ENCODE measurements around the gene IRF7.

Gene IRF7

DNA sequence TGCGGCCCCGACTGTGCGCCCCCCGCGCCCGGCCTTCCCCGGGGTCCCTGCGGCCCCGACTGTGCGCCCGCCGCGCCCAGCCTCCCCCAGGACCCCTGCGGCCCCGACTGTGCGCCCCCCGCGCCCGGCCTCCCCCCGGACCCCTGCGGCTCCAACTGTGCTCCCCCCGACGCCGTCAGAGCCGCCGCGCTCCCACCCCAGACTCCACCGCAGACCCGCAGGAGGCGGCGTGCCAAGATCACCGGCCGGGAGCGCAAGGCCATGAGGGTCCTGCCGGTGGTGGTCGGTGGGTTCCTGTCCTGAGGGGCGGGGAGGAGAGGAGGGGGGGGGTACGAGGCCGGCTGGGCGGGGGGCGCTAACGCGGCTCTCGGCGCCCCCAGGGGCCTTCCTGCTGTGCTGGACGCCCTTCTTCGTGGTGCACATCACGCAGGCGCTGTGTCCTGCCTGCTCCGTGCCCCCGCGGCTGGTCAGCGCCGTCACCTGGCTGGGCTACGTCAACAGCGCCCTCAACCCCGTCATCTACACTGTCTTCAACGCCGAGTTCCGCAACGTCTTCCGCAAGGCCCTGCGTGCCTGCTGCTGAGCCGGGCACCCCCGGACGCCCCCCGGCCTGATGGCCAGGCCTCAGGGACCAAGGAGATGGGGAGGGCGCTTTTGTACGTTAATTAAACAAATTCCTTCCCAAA lies 24.4 kb upstream of the IRF7 start:
- no peak for DNase-seq

- DNase-seq, result no peak
Measured at GRCh38 chr11:639332-639955, 23.7 kb upstream of the IRF7 start.

DNA sequence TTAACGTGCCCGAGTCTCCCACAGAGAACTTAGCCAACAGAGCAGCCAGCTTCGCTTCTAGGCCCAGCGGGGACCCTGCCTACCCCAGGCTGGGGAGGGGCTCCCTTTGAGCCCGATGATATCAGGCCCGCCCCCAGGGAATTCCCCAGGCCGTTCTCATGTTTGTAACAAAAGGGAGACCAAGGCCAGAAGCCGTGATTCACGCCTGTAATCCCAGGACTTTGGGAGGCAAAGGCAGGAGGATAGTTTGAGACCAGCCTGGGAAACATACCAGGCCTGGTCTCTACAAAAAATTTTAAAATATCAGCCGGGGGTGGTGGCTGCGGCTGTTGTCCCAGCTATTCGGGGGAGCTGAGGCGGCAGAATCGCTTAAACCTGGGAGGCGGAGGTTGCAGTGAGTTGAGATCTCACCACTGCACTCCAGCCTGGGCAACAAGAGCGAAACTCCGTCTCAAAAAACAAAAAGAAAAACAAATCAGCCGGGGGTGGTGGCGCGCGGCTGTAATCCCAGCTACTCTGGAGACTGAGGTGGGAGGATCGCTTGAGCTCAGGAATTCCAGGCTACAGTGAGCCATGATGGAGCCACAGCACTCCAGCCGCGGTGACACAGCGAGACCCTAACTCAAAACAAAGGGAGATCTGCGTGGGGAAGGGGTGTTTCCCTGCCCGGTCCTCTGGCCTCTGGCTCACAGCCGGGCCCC lies 23.0 kb upstream of the IRF7 start:
- DNase-seq, result no peak

- no peak for DNase-seq
Measured at GRCh38 chr11:637593-638521, 22.1 kb upstream of the IRF7 start.

GRCh38 chr11:637333-637592 lies 21.5 kb upstream of the IRF7 start:
- no peak for DNase-seq

DNA sequence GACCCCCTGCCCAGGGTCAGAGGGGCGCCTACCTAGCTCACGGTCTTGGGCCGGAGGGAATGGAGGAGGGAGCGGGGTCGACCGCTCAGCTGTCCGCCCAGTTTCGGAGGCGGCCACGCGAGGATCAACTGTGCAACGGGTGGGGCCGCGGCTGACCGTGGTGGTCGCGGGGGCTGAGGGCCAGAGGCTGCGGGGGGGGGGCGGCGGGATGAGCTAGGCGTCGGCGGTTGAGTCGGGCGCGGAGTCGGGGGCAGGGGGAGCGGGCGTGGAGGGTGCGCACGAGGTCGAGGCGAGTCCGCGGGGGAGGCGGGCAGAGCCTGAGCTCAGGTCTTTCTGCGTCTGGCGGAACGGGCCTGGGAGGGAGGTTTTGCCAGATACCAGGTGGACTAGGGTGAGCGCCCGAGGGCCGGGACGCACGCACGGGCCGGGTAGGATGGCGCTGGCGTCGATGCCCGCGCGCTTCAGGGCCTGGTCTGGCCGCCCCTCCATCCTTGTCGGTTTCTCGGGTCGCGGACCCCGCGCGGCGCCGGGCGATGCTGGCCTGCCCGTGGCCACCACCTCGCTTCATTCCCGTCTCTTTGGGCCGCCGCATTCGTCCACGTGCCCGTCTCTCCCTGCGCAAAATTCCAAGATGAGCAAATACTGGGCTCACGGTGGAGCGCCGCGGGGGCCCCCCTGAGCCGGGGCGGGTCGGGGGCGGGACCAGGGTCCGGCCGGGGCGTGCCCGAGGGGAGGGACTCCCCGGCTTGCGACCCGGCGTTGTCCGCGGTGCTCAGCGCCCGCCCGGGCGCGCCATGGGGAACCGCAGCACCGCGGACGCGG lies 21.0 kb upstream of the IRF7 start, which contains the start of gene DRD4:
TSS of gene DRD4 (plus strand) at position 759 of the 822 bp plus-strand sequence. CDS start at position 795, 36 bp downstream.
- no peak for DNase-seq

GRCh38 chr11:635945-636510 lies 20.3 kb upstream of the IRF7 start:
- no peak for DNase-seq

DNA sequence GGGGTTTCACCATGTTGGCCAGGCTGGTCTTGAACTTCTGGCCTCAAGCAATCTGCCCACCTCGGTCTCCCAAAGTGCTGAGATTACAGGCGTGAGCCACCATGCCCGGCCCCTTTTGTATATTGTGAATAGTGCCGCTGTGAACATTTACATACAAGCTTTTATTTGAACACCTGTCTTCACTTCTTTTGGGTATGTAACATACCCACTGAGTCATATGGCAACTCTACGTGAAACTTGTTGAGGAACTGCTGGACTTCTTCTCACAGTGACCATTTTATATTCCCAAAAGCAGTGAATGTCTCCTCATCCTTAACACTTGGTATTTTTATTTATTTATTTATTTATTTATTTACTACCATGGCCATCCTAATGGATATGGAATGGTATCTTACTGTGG lies 15.1 kb upstream of the IRF7 start:
- DNase-seq, result no peak

- DNase-seq, result no peak
Measured at GRCh38 chr11:629237-629583, 13.5 kb upstream of the IRF7 start.

DNA sequence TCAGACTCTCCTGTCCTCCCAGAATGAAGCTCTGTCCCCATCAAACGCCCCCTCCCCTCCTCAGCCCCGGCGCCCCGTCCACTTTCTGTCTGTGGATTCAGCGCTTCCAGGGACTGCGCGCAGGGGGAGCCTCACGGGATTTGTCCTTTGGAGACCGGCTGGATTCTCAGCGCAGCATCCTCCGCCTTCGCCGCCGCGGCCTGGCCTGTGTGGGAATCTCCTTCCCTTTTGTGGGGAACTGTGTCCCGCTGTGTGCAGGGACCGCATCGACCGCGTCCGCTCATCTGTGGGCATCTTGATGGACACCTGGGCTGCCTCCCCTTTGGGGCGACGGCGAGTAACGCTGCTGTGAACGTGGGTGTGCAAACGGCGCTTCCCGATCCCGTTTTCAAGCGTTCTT lies 12.3 kb upstream of the IRF7 start:
- DNase-seq, result no peak

DNA sequence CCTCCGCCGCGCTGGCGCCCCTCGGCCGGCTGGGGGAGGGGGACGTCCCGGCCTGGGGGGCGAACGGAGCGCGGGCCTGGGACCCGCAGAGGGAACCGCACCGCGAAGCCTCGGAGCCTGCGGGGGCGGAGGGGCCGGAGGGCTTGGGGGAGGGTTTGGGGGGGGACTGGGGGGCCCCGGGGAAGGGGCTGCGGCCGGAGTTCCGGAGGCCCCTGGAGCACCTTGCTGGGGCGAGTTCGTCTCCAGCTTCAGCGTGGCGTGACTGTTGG lies 11.5 kb upstream of the IRF7 start:
- no peak for DNase-seq

DNA sequence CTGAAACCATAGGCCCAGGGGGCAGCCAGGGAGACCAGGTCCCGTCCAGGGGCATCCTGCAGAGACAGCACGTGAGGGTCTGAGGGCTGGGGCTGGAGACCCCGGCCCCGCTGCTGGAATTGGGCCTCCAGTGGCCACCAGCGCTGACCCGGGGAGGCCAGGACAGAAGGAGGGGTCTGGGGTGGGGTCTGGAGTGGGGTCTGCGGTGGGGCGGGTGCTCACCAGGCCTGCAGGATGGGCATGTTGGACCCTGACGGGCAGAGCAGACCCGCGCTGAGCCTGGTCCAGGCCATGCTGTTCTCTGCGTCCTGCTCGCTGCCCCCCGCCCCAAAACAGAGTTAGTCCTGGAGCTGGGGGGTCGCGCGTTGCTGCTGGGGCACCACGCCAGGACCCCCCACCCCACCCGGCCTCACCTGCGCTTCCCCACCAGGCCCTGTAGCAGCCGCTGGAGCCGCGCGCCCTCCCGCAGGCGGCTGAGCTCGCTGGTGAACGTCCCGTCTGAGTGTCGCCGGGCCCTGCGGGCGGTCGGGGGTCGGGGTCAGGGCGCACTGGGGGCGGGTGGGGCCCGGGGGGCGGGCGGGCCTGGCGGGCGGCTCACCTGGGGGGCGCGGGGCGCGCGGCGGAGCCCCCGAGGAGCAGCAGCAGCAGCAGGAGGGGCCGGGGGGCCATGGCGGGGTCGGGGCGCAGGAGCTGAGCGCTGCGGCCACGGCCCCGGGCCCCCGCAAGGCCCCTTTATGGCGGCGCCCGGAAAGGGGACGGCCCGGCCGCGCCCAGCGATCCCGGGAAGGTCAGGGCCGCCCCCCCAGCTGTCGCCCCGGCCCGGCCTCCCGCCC lies 10.9 kb upstream of the IRF7 start, which contains the start of gene SCT:
TSS of gene SCT (minus strand) at position 707 of the 833 bp plus-strand sequence. CDS start at position 669, 38 bp downstream.
- DNase-seq, result no peak

DNA sequence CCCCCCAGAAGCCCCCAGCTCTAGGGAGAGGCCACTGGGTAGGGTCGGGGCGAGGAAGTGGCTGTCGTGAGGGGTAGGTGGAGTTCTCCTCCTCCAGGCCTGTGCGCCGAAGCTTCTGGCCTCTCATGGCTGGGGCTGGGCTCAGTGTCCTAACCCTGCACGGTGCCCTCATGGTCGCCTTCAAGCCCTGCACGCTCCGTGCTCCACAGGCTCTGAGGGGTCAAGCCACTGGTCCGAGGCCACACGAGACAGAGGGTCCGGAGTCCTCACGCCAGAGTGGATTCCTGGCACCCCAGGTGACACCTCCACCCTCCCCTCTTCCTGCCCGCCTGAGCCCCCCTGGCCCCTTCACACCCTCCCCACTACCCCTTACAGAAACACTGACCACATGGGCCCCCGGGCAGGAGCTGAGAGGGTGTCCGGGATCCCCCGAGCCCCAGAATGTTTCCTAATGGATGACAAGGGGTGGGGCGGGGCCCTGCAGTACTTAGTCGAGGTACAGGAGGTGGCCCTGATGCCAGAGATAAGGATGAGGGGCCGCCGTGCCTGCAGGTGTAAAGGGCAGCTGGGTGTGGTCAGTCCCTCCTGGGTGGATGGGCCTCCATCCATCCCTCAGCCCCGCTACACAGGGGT lies 10.0 kb upstream of the IRF7 start:
- DNase-seq, result no peak

- no peak for DNase-seq
Measured at GRCh38 chr11:624705-625635, 9.2 kb upstream of the IRF7 start, which contains the start of gene CDHR5. CDHR5 (minus strand) TSS chr11:624955; CDS start chr11:624902, 53 bp downstream.

GRCh38 chr11:623999-624704 lies 8.4 kb upstream of the IRF7 start:
- no peak for DNase-seq

DNA sequence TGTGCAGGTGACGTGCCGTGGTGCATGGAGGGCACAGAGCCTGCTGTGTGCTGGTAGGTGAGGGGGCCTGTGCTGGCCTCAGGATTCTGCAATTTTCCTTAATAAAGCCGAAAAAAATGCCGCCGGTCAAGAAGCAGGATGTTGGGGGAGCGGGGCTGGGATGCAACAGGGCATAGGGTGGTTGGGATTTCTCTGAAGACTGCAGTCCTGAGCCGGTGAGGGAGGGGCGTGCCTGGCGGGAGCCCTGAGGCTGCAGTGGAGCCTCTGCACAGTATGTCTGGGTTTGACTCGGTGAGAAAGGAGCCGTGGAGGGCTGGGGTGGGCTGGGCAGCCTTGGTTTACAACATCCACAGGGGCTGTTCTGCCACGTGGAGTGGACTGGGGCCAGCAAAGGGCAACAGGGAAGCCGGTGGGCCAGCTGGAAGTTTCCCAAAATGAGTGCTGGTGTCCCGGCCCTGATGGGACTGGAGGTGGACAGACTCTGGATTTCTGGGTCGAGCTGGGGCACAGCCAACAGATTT lies 7.7 kb upstream of the IRF7 start:
- no peak for DNase-seq

DNA sequence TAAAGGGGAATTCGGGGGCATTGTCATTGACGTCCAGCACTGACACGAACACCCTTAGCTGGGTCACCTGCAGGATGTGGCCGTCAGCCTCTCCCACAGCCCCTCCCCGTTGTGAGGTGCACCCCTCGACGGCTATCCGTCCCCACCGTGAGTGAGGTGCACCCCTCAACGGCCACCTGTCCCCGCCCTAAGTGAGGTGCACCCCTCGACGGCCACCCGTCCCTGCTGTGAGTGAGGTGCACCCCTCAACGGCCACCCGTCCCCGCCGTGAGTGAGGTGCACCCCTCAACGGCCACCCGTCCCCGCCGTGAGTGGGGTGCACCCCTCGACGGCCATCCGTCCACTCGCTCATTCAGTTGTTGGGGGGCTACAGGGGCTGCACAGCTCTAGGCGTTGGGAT lies 6.1 kb upstream of the IRF7 start:
- DNase-seq, result no peak

- no peak for DNase-seq
Measured at GRCh38 chr11:620935-621814, 5.4 kb upstream of the IRF7 start.
